ENCODE data around the gene JAK1. TPM values are rescaled to one million over a fixed set of nuclear protein-coding genes. Genes with fewer than 3 reads are reported as not detected.

Gene JAK1
- total and polyA plus RNA-seq, 10 of the 15 experiments (the other 5 are each of a cell fraction or from before 2014, with no cell fraction given) = 9.6 to 45.5 (median 35.7) TPM

DNA sequence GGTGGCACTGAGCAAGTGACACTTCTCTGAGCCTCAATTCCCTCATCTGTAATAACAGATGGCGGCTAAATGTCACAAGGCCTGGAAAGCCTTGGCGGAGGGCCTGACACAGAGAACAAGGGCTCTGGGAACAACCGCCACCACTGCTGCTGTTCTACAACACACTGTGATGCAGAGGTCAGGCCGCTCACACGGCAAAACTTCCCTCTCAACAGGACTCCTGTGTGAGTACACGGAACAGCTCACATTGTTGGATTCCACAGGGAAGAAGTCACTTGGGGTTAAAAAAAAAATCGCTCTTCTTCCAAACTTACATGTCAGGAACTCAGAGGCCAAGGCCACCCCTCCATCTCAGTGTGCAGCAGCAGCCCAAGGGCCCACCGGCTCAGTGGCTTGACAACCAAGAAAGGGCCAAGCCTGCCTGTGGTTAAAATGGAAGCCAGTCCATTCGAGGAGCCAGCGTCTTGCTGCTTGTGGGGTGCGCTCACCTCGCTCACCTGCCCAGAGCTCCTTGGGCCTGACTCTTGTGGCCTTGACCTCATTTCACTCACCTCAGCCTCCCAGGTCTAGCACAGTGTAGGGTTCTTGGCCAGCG, 120.4 kb downstream of the JAK1 start:
- intact Hi-C loops (cut with micrococcal nuclease; ENCODE audit: unreplicated experiment) = no loop called here
- Histone ChIP-seq H4K20me1 (ENCODE audit: control insufficient read depth, insufficient read depth) (no peaks in the 10 kb centered on the region), H3K79me2 (ENCODE audit: control insufficient read depth, insufficient read depth, low read length) (no peaks in the 10 kb centered on the region), H3K27me3 (replicated peaks in 1 of 2; ENCODE audit: control insufficient read depth in 2 of 2, insufficient read depth in 2 of 2, low read length in 1 of 2) (no peaks in the 10 kb centered on the region), H3K4me3 (no peak overlapping the region), H2AFZ (ENCODE audit: control insufficient read depth, low read depth, low read length) (no peak overlapping the region), H3K4me1 (ENCODE audit: control insufficient read depth, insufficient read depth, low read length) (peaks cover 7% of the 10 kb centered on the region), H3K36me3 (ENCODE audit: control insufficient read depth in 2 of 2, insufficient read depth in 2 of 2, low read length in 1 of 2) (peaks cover 4 to 30% of the 10 kb centered on the region in 2 experiments), H3K9ac (ENCODE audit: control insufficient read depth, insufficient read depth, low read length) (no peak overlapping the region), H3K4me2 (ENCODE audit: control insufficient read depth, insufficient read depth) (no peak overlapping the region), H3K9me3 (replicated peaks; ENCODE audit: control insufficient read depth, insufficient read depth, low read length) (no peaks in the 10 kb centered on the region), H3K27ac (ENCODE audit: control insufficient read depth, insufficient read depth) (no peak overlapping the region)
- POLR2A ChIA-PET = no interaction called here
- CTCF ChIA-PET = no interaction called here
- FAIRE-seq = no peak
- SMC1A ChIA-PET (ENCODE audit: uncharacterized antibody, unreplicated experiment) = no interaction called here
- no TSS peak for BruUV-seq (replicated peaks)
- no peak for DNase-seq (ENCODE audit: low read depth, low spot score)
- TF ChIP-seq PAX8 (IDR thresholded peaks at IDR 0.05) (no peak), NFYA (IDR thresholded peaks at IDR 0.05; ENCODE audit: borderline replicate concordance, low read depth, low read length) (no peak), SIX5 (IDR thresholded peaks at IDR 0.05; ENCODE audit: low read depth, low read length, severe bottlenecking) (no peak), JUNB (IDR thresholded peaks at IDR 0.05) (no peak), MEF2B (IDR thresholded peaks at IDR 0.05; ENCODE audit: partially characterized antibody, poor library complexity, severe bottlenecking) (no peak)
- TF ChIP-seq, protein P1, sequence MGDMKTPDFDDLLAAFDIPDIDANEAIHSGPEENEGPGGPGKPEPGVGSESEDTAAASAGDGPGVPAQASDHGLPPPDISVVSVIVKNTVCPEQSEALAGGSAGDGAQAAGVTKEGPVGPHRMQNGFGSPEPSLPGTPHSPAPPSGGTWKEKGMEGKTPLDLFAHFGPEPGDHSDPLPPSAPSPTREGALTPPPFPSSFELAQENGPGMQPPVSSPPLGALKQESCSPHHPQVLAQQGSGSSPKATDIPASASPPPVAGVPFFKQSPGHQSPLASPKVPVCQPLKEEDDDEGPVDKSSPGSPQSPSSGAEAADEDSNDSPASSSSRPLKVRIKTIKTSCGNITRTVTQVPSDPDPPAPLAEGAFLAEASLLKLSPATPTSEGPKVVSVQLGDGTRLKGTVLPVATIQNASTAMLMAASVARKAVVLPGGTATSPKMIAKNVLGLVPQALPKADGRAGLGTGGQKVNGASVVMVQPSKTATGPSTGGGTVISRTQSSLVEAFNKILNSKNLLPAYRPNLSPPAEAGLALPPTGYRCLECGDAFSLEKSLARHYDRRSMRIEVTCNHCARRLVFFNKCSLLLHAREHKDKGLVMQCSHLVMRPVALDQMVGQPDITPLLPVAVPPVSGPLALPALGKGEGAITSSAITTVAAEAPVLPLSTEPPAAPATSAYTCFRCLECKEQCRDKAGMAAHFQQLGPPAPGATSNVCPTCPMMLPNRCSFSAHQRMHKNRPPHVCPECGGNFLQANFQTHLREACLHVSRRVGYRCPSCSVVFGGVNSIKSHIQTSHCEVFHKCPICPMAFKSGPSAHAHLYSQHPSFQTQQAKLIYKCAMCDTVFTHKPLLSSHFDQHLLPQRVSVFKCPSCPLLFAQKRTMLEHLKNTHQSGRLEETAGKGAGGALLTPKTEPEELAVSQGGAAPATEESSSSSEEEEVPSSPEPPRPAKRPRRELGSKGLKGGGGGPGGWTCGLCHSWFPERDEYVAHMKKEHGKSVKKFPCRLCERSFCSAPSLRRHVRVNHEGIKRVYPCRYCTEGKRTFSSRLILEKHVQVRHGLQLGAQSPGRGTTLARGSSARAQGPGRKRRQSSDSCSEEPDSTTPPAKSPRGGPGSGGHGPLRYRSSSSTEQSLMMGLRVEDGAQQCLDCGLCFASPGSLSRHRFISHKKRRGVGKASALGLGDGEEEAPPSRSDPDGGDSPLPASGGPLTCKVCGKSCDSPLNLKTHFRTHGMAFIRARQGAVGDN (IDR thresholded peaks at IDR 0.05) = no peak
- TF ChIP-seq, protein P2, sequence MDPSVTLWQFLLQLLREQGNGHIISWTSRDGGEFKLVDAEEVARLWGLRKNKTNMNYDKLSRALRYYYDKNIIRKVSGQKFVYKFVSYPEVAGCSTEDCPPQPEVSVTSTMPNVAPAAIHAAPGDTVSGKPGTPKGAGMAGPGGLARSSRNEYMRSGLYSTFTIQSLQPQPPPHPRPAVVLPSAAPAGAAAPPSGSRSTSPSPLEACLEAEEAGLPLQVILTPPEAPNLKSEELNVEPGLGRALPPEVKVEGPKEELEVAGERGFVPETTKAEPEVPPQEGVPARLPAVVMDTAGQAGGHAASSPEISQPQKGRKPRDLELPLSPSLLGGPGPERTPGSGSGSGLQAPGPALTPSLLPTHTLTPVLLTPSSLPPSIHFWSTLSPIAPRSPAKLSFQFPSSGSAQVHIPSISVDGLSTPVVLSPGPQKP (IDR thresholded peaks at IDR 0.05; ENCODE audit: low read depth, low read length) = no peak
- TF ChIP-seq, protein P3, sequence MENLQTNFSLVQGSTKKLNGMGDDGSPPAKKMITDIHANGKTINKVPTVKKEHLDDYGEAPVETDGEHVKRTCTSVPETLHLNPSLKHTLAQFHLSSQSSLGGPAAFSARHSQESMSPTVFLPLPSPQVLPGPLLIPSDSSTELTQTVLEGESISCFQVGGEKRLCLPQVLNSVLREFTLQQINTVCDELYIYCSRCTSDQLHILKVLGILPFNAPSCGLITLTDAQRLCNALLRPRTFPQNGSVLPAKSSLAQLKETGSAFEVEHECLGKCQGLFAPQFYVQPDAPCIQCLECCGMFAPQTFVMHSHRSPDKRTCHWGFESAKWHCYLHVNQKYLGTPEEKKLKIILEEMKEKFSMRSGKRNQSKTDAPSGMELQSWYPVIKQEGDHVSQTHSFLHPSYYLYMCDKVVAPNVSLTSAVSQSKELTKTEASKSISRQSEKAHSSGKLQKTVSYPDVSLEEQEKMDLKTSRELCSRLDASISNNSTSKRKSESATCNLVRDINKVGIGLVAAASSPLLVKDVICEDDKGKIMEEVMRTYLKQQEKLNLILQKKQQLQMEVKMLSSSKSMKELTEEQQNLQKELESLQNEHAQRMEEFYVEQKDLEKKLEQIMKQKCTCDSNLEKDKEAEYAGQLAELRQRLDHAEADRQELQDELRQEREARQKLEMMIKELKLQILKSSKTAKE (IDR thresholded peaks at IDR 0.05; ENCODE audit: low read depth, poor library complexity, severe bottlenecking) = no peak
- ATAC-seq = no peak
- 97% methylated on average over 13 of the region's 13 CpGs for WGBS (ENCODE audit: insufficient coverage, insufficient replicate concordance, low lambda C conversion rate, missing lambda C conversion rate)
- in situ Hi-C loops (cut with MboI) = no loop called here
- RAD21 ChIA-PET (ENCODE audit: unreplicated experiment) = no interaction called here
